OCI-LY3 (cell line): ENCODE measurements around the gene NEURL1.

Experiments used
- H2AFZ ChIP-seq: fragments of 200-600, 300-600 bp; shearing (Covaris generic); 2 replicates; pipeline ENCODE4 v1.6.0; 2014; ENCODE audit warnings: antibody characterized with exemption, low read depth, low read length
- H3K27ac ChIP-seq: fragments of 200-600, 300-600 bp; sonication (generic); 2 replicates; pipeline ENCODE4 v1.5.1; 2014; ENCODE audit warnings: mild to moderate bottlenecking, low read length, moderate library complexity, mixed read lengths
- H3K27me3 ChIP-seq: fragments of 200-600, 300-600 bp; sonication (generic); 2 replicates; pipeline ENCODE4 v1.6.1; 2014; ENCODE audit warnings: low read depth, low read length, mixed read lengths
- H3K36me3 ChIP-seq: fragments of 200-600, 300-600 bp; sonication (generic); replicated peaks from 2 replicates; pipeline ENCODE3; 2014; ENCODE audit warnings: low read depth, low read length, mixed read lengths
- H3K4me1 ChIP-seq: fragments of 300-600, 200-600 bp; sonication (generic); 2 replicates; pipeline ENCODE4 v1.6.1; 2014; ENCODE audit warnings: low read length, mixed read lengths
- H3K4me2 ChIP-seq: fragments of 200-600, 300-600 bp; sonication (generic); 2 replicates; pipeline ENCODE4 v1.6.1; 2014; ENCODE audit warnings: low read length, mixed read lengths
- H3K4me3 ChIP-seq: fragments of 300-600, 200-600 bp; sonication (generic); 2 replicates; pipeline ENCODE4 v1.5.1; 2014; ENCODE audit warnings: antibody characterized with exemption, mild to moderate bottlenecking, low read length, moderate library complexity
- H3K79me2 ChIP-seq: fragments of 300-600, 200-600 bp; shearing (Covaris generic); 2 replicates; pipeline ENCODE4 v1.6.1; 2014; ENCODE audit warnings: mild to moderate bottlenecking, low read length, mixed read lengths
- H3K9ac ChIP-seq: fragments of 300-600, 200-600 bp; shearing (Covaris generic); 2 replicates; pipeline ENCODE4 v1.6.0; 2014; ENCODE audit warnings: mild to moderate bottlenecking, low read length, moderate library complexity
- H3K9me3 ChIP-seq: fragments of 200-600, 300-600 bp; shearing (Covaris generic); 2 replicates; pipeline ENCODE4 v1.6.1; 2014; ENCODE audit warnings: low read length, mixed read lengths; ENCODE audit not compliant: insufficient read depth
- H4K20me1 ChIP-seq: fragments of 200-600, 300-600 bp; sonication (generic); 2 replicates; pipeline ENCODE4 v1.6.1; 2016; ENCODE audit warnings: low read length, mixed read lengths; ENCODE audit not compliant: insufficient read depth
- CTCF ChIP-seq: fragments of 200-600, 300-600 bp; sonication (generic); IDR thresholded peaks from 2 replicates; pipeline ENCODE4 v1.5.1; 2014; ENCODE audit warnings: antibody characterized with exemption, low read length, low read depth
- EZH2phosphoT487 ChIP-seq: fragments of 200-600 bp; shearing (Covaris generic); IDR thresholded peaks from 2 replicates; pipeline ENCODE4 v1.6.1; 2018; ENCODE audit warnings: antibody characterized with exemption, mixed run types, low read depth

NEURL1 gene

GRCh38 chr10:103550229-103550628, 56.7 kb downstream of the NEURL1 start:
- H3K27me3 ChIP-seq = no peaks in the 10 kb centered on the region
- H3K27ac ChIP-seq = no peak overlapping the region
- H3K36me3 ChIP-seq = no peaks in the 10 kb centered on the region
- TF ChIP-seq EZH2phosphoT487 = no peak
- TF ChIP-seq CTCF = no peak
- no peaks in the 10 kb centered on the region for H4K20me1 ChIP-seq
- H2AFZ ChIP-seq = no peak overlapping the region
- no peak overlapping the region for H3K4me3 ChIP-seq
- H3K79me2 ChIP-seq = no peaks in the 10 kb centered on the region
- no peaks in the 10 kb centered on the region for H3K9me3 ChIP-seq
- H3K9ac ChIP-seq = no peak overlapping the region
- H3K4me2 ChIP-seq = no peak overlapping the region
- H3K4me1 ChIP-seq = no peaks in the 10 kb centered on the region

GRCh38 chr10:103551619-103552602, 58.4 kb downstream of the NEURL1 start:
- no peaks in the 10 kb centered on the region for H3K27me3 ChIP-seq
- no peak overlapping the region for H2AFZ ChIP-seq
- H3K9ac ChIP-seq = no peak overlapping the region
- TF ChIP-seq EZH2phosphoT487 = no peak
- TF ChIP-seq CTCF = no peak
- no peaks in the 10 kb centered on the region for H3K4me1 ChIP-seq
- H3K4me3 ChIP-seq = no peak overlapping the region
- H3K27ac ChIP-seq = no peak overlapping the region
- no peak overlapping the region for H3K4me2 ChIP-seq
- H3K79me2 ChIP-seq = no peaks in the 10 kb centered on the region
- no peaks in the 10 kb centered on the region for H3K36me3 ChIP-seq
- no peaks in the 10 kb centered on the region for H3K9me3 ChIP-seq
- H4K20me1 ChIP-seq = no peaks in the 10 kb centered on the region

- no peaks in the 10 kb centered on the region for H3K36me3 ChIP-seq
- no peak overlapping the region for H3K9ac ChIP-seq
- no peak overlapping the region for H3K4me2 ChIP-seq
- TF ChIP-seq CTCF (no peak), EZH2phosphoT487 (no peak)
- no peaks in the 10 kb centered on the region for H3K79me2 ChIP-seq
- H3K27ac ChIP-seq = no peak overlapping the region
- no peaks in the 10 kb centered on the region for H3K27me3 ChIP-seq
- no peaks in the 10 kb centered on the region for H3K4me1 ChIP-seq
- H3K4me3 ChIP-seq = no peak overlapping the region
- no peaks in the 10 kb centered on the region for H3K9me3 ChIP-seq
- no peaks in the 10 kb centered on the region for H4K20me1 ChIP-seq
- H2AFZ ChIP-seq = no peak overlapping the region
Observed at GRCh38 chr10:103552856-103553742, 59.6 kb downstream of the NEURL1 start.
